Measurements from ENCODE around the gene SLC4A3.

The SLC4A3 gene

GRCh38 chr2:219603771-219604170 lies 23.7 kb upstream of the SLC4A3 start:
- Histone ChIP-seq H3K27me3 (ENCODE audit: control insufficient read depth in 3 of 3, insufficient read depth in 3 of 3, low read depth in 1 of 3, low read length in 3 of 3) (no peaks in the 10 kb centered on the region), H2BK120ac (ENCODE audit: low read depth, low read length) (no peak overlapping the region), H3K23ac (ENCODE audit: low read depth, low read length, poor library complexity) (no peak overlapping the region), H2BK15ac (ENCODE audit: low read length) (no peak overlapping the region), H2BK5ac (ENCODE audit: low read length) (no peak overlapping the region), H2BK12ac (ENCODE audit: low read length) (no peak overlapping the region), H3K36me3 (replicated peaks in 1 of 2; ENCODE audit: control insufficient read depth in 2 of 2, insufficient read depth in 2 of 2, low read length in 2 of 2) (peaks cover 7 to 43% of the 10 kb centered on the region in 2 donors), H4K8ac (ENCODE audit: low read depth, low read length) (no peak overlapping the region), H3K4me1 (ENCODE audit: control insufficient read depth in 2 of 2, insufficient read depth in 1 of 2, low read depth in 1 of 2, low read length in 2 of 2) (no peaks in the 10 kb centered on the region), H4K91ac (ENCODE audit: low read depth, low read length, poor library complexity) (no peak overlapping the region), H3K27ac (replicated peaks; ENCODE audit: low read length) (no peak overlapping the region), H3K14ac (ENCODE audit: low read length) (no peak overlapping the region), H3K79me1 (ENCODE audit: low read depth, low read length) (peaks cover 1% of the 10 kb centered on the region), H2AFZ (ENCODE audit: low read length) (no peak overlapping the region), H3K9me3 (replicated peaks in 1 of 2; ENCODE audit: control insufficient read depth in 2 of 2, insufficient read depth in 1 of 2, low read depth in 1 of 2, low read length in 2 of 2) (no peaks in the 10 kb centered on the region), H3K4me3 (ENCODE audit: low read length in 2 of 2) (no peak overlapping the region), H3K4ac (ENCODE audit: low read length) (no peak overlapping the region), H3K9ac (ENCODE audit: low read depth, low read length, poor library complexity) (no peak overlapping the region), H3K4me2 (ENCODE audit: insufficient read depth, low read length, poor library complexity, severe bottlenecking) (no peak overlapping the region), H2AK5ac (ENCODE audit: low read depth, low read length) (no peak overlapping the region), H3K18ac (ENCODE audit: low read length) (no peak overlapping the region)
- WGBS, 2 donors (ENCODE audit: extremely low coverage in 2 of 2, insufficient read length in 2 of 2, insufficient replicate concordance in 1 of 2) = no CpG with 5 or more reads among the region's 5 CpGs
- DNase-seq (ENCODE audit: low spot score) = no peak

GRCh38 chr2:219605607-219605954 lies 21.8 kb upstream of the SLC4A3 start:
- Histone ChIP-seq H2BK12ac (ENCODE audit: low read length) (no peak overlapping the region), H3K36me3 (replicated peaks in 1 of 2; ENCODE audit: control insufficient read depth in 2 of 2, insufficient read depth in 2 of 2, low read length in 2 of 2) (peaks cover 7 to 50% of the 10 kb centered on the region in 2 donors), H2AK5ac (ENCODE audit: low read depth, low read length) (no peak overlapping the region), H4K8ac (ENCODE audit: low read depth, low read length) (no peak overlapping the region), H3K9me3 (replicated peaks in 1 of 2; ENCODE audit: control insufficient read depth in 2 of 2, insufficient read depth in 1 of 2, low read depth in 1 of 2, low read length in 2 of 2) (no peaks in the 10 kb centered on the region), H3K4me3 (ENCODE audit: low read length in 2 of 2) (peak overlapping the region in 1 of 2 donors; percentile 24), H3K4ac (ENCODE audit: low read length) (no peak overlapping the region), H3K27me3 (ENCODE audit: control insufficient read depth in 3 of 3, insufficient read depth in 3 of 3, low read depth in 1 of 3, low read length in 3 of 3) (no peaks in the 10 kb centered on the region), H3K4me2 (ENCODE audit: insufficient read depth, low read length, poor library complexity, severe bottlenecking) (no peak overlapping the region), H3K27ac (replicated peaks; ENCODE audit: low read length) (no peak overlapping the region), H3K4me1 (ENCODE audit: control insufficient read depth in 2 of 2, insufficient read depth in 1 of 2, low read depth in 1 of 2, low read length in 2 of 2) (no peaks in the 10 kb centered on the region), H4K91ac (ENCODE audit: low read depth, low read length, poor library complexity) (no peak overlapping the region), H3K9ac (ENCODE audit: low read depth, low read length, poor library complexity) (no peak overlapping the region), H3K18ac (ENCODE audit: low read length) (no peak overlapping the region), H2BK120ac (ENCODE audit: low read depth, low read length) (no peak overlapping the region), H3K23ac (ENCODE audit: low read depth, low read length, poor library complexity) (no peak overlapping the region), H2AFZ (ENCODE audit: low read length) (no peak overlapping the region), H3K14ac (ENCODE audit: low read length) (no peak overlapping the region), H2BK5ac (ENCODE audit: low read length) (peak overlapping the region; percentile 3), H2BK15ac (ENCODE audit: low read length) (no peak overlapping the region), H3K79me1 (ENCODE audit: low read depth, low read length) (peaks cover 1% of the 10 kb centered on the region)
- no peak for DNase-seq (ENCODE audit: low spot score)
- WGBS, 2 donors (ENCODE audit: extremely low coverage in 2 of 2, insufficient read length in 2 of 2, insufficient replicate concordance in 1 of 2) = no CpG with 5 or more reads among the region's 6 CpGs

- Histone ChIP-seq H3K14ac (ENCODE audit: low read length) (no peak overlapping the region), H2BK12ac (ENCODE audit: low read length) (no peak overlapping the region), H3K18ac (ENCODE audit: low read length) (no peak overlapping the region), H3K4me1 (ENCODE audit: control insufficient read depth in 2 of 2, insufficient read depth in 1 of 2, low read depth in 1 of 2, low read length in 2 of 2) (no peaks in the 10 kb centered on the region), H3K36me3 (replicated peaks in 1 of 2; ENCODE audit: control insufficient read depth in 2 of 2, insufficient read depth in 2 of 2, low read length in 2 of 2) (peaks cover 3 to 47% of the 10 kb centered on the region in 2 donors), H3K9ac (ENCODE audit: low read depth, low read length, poor library complexity) (no peak overlapping the region), H2BK120ac (ENCODE audit: low read depth, low read length) (no peak overlapping the region), H2BK15ac (ENCODE audit: low read length) (no peak overlapping the region), H3K27ac (replicated peaks; ENCODE audit: low read length) (no peak overlapping the region), H3K23ac (ENCODE audit: low read depth, low read length, poor library complexity) (peak overlapping the region; percentile 17), H4K91ac (ENCODE audit: low read depth, low read length, poor library complexity) (no peak overlapping the region), H3K4me2 (ENCODE audit: insufficient read depth, low read length, poor library complexity, severe bottlenecking) (no peak overlapping the region), H2AFZ (ENCODE audit: low read length) (no peak overlapping the region), H2AK5ac (ENCODE audit: low read depth, low read length) (no peak overlapping the region), H2BK5ac (ENCODE audit: low read length) (no peak overlapping the region), H4K8ac (ENCODE audit: low read depth, low read length) (no peak overlapping the region), H3K4ac (ENCODE audit: low read length) (no peak overlapping the region), H3K27me3 (ENCODE audit: control insufficient read depth in 3 of 3, insufficient read depth in 3 of 3, low read depth in 1 of 3, low read length in 3 of 3) (no peaks in the 10 kb centered on the region), H3K9me3 (replicated peaks in 1 of 2; ENCODE audit: control insufficient read depth in 2 of 2, insufficient read depth in 1 of 2, low read depth in 1 of 2, low read length in 2 of 2) (no peaks in the 10 kb centered on the region), H3K4me3 (ENCODE audit: low read length in 2 of 2) (no peak overlapping the region), H3K79me1 (ENCODE audit: low read depth, low read length) (no peaks in the 10 kb centered on the region)
- no CpG with 5 or more reads among the region's 15 CpGs for WGBS, 2 donors (ENCODE audit: extremely low coverage in 2 of 2, insufficient read length in 2 of 2, insufficient replicate concordance in 1 of 2)
- no peak for DNase-seq (ENCODE audit: low spot score)
Observed at GRCh38 chr2:219607931-219608330, 19.5 kb upstream of the SLC4A3 start.

GRCh38 chr2:219608399-219608964 lies 18.9 kb upstream of the SLC4A3 start:
- H3K4me1 ChIP-seq (ENCODE audit: control insufficient read depth in 2 of 2, insufficient read depth in 1 of 2, low read depth in 1 of 2, low read length in 2 of 2) = no peaks in the 10 kb centered on the region
- H3K27ac ChIP-seq (replicated peaks; ENCODE audit: low read length) = no peak overlapping the region
- H2BK15ac ChIP-seq (ENCODE audit: low read length) = no peak overlapping the region
- DNase-seq (ENCODE audit: low spot score) = no peak
- H3K4me2 ChIP-seq (ENCODE audit: insufficient read depth, low read length, poor library complexity, severe bottlenecking) = no peak overlapping the region
- H2BK120ac ChIP-seq (ENCODE audit: low read depth, low read length) = no peak overlapping the region
- no peak overlapping the region for H3K4me3 ChIP-seq (ENCODE audit: low read length in 2 of 2)
- H3K4ac ChIP-seq (ENCODE audit: low read length) = no peak overlapping the region
- H3K9ac ChIP-seq (ENCODE audit: low read depth, low read length, poor library complexity) = no peak overlapping the region
- H2BK5ac ChIP-seq (ENCODE audit: low read length) = peak overlapping the region; percentile 53
- H3K36me3 ChIP-seq (replicated peaks in 1 of 2; ENCODE audit: control insufficient read depth in 2 of 2, insufficient read depth in 2 of 2, low read length in 2 of 2) = peaks cover 3 to 47% of the 10 kb centered on the region in 2 donors
- no peaks in the 10 kb centered on the region for H3K79me1 ChIP-seq (ENCODE audit: low read depth, low read length)
- H3K9me3 ChIP-seq (replicated peaks in 1 of 2; ENCODE audit: control insufficient read depth in 2 of 2, insufficient read depth in 1 of 2, low read depth in 1 of 2, low read length in 2 of 2) = no peaks in the 10 kb centered on the region
- H2AK5ac ChIP-seq (ENCODE audit: low read depth, low read length) = peak overlapping the region; percentile 63
- H3K18ac ChIP-seq (ENCODE audit: low read length) = no peak overlapping the region
- no peaks in the 10 kb centered on the region for H3K27me3 ChIP-seq (ENCODE audit: control insufficient read depth in 3 of 3, insufficient read depth in 3 of 3, low read depth in 1 of 3, low read length in 3 of 3)
- no peak overlapping the region for H2BK12ac ChIP-seq (ENCODE audit: low read length)
- H4K91ac ChIP-seq (ENCODE audit: low read depth, low read length, poor library complexity) = no peak overlapping the region
- no peak overlapping the region for H2AFZ ChIP-seq (ENCODE audit: low read length)
- peak overlapping the region; percentile 21 for H3K14ac ChIP-seq (ENCODE audit: low read length)
- H4K8ac ChIP-seq (ENCODE audit: low read depth, low read length) = no peak overlapping the region
- peak overlapping the region; percentile 30 for H3K23ac ChIP-seq (ENCODE audit: low read depth, low read length, poor library complexity)
- WGBS, 2 donors (ENCODE audit: extremely low coverage in 2 of 2, insufficient read length in 2 of 2, insufficient replicate concordance in 1 of 2) = no CpG with 5 or more reads among the region's 15 CpGs
